GM23338 (cell line): ENCODE measurements around the gene C1RL.
A peak's percentile ranks its signal among the peaks of the same experiment; 100 is the strongest.

Experiments used
- EZH2 ChIP-seq: fragments of 200-600 bp; sonication (generic); IDR thresholded peaks from one replicate; pipeline ENCODE4 v1.8.0; 2017; ENCODE audit warnings: antibody characterized with exemption, mild to moderate bottlenecking, low read depth; ENCODE audit not compliant: unreplicated experiment
- EZH2phosphoT487 ChIP-seq: fragments of 200-600 bp; sonication (generic); IDR thresholded peaks from one replicate; pipeline ENCODE4 v1.8.1; 2018; ENCODE audit warnings: antibody characterized with exemption; ENCODE audit not compliant: unreplicated experiment
- POLR2AphosphoS5 ChIP-seq: IDR thresholded peaks from 2 replicates; pipeline ENCODE4 v1.6.1; 2016; ENCODE audit warnings: antibody characterized with exemption, low read depth
- TF ChIP-seq, protein P1 (sequence below): IDR thresholded peaks from one replicate; pipeline ENCODE4 v1.6.1; 2018; ENCODE audit warnings: antibody characterized with exemption; ENCODE audit not compliant: unreplicated experiment
- TF ChIP-seq, protein P2 (sequence below), 2 experiments: fragments of 200-600 bp in 1 of 2; sonication (generic) in 1 of 2; conservative IDR thresholded peaks; 2 replicates each; pipeline versions ENCODE4 v1.5.1 to v1.6.1; 2016 to 2017; ENCODE audit warnings: antibody characterized with exemption in 2 of 2, low read depth in 2 of 2, mild to moderate bottlenecking in 2 of 2, moderate library complexity in 1 of 2

GRCh38 chr12:7131502-7131866 is 22.5 kb upstream of the C1RL start:
- TF ChIP-seq, protein P1, sequence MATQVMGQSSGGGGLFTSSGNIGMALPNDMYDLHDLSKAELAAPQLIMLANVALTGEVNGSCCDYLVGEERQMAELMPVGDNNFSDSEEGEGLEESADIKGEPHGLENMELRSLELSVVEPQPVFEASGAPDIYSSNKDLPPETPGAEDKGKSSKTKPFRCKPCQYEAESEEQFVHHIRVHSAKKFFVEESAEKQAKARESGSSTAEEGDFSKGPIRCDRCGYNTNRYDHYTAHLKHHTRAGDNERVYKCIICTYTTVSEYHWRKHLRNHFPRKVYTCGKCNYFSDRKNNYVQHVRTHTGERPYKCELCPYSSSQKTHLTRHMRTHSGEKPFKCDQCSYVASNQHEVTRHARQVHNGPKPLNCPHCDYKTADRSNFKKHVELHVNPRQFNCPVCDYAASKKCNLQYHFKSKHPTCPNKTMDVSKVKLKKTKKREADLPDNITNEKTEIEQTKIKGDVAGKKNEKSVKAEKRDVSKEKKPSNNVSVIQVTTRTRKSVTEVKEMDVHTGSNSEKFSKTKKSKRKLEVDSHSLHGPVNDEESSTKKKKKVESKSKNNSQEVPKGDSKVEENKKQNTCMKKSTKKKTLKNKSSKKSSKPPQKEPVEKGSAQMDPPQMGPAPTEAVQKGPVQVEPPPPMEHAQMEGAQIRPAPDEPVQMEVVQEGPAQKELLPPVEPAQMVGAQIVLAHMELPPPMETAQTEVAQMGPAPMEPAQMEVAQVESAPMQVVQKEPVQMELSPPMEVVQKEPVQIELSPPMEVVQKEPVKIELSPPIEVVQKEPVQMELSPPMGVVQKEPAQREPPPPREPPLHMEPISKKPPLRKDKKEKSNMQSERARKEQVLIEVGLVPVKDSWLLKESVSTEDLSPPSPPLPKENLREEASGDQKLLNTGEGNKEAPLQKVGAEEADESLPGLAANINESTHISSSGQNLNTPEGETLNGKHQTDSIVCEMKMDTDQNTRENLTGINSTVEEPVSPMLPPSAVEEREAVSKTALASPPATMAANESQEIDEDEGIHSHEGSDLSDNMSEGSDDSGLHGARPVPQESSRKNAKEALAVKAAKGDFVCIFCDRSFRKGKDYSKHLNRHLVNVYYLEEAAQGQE = no peak
- TF ChIP-seq, protein P2, sequence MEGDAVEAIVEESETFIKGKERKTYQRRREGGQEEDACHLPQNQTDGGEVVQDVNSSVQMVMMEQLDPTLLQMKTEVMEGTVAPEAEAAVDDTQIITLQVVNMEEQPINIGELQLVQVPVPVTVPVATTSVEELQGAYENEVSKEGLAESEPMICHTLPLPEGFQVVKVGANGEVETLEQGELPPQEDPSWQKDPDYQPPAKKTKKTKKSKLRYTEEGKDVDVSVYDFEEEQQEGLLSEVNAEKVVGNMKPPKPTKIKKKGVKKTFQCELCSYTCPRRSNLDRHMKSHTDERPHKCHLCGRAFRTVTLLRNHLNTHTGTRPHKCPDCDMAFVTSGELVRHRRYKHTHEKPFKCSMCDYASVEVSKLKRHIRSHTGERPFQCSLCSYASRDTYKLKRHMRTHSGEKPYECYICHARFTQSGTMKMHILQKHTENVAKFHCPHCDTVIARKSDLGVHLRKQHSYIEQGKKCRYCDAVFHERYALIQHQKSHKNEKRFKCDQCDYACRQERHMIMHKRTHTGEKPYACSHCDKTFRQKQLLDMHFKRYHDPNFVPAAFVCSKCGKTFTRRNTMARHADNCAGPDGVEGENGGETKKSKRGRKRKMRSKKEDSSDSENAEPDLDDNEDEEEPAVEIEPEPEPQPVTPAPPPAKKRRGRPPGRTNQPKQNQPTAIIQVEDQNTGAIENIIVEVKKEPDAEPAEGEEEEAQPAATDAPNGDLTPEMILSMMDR (conservative IDR thresholded peaks at IDR 0.05; ENCODE audit: low read depth in 2 of 2) = 0 out of 4 replicates have a peak, but pooled peaks of 1 of the 2 experiments have one; percentile 7
- TF ChIP-seq EZH2 = no peak
- TF ChIP-seq POLR2AphosphoS5 = no peak
- TF ChIP-seq EZH2phosphoT487 = no peak
